Hindlimb muscle (tissue), 1 donor: ENCODE data around the gene TMEM120A. TPM values are rescaled to one million over a fixed set of nuclear protein-coding genes. Genes with fewer than 3 reads are reported as not detected.
A peak's percentile ranks its signal among the peaks of the same experiment; 100 is the strongest.

Experiments used
- DNase-seq: peaks from one replicate; pipeline ENCODE4 v3.0.0-alpha.2; 2013
- polyA plus RNA-seq: library from polyadenylated mRNA; unstranded; fragments of 120-200 nt; gene quantifications from one replicate; pipeline ENCODE4 v1.2.1, GENCODE V29; 2013; ENCODE audit not compliant: insufficient read length

Gene TMEM120A
- polyA plus RNA-seq, 1 donor = 46.9 TPM

DNA sequence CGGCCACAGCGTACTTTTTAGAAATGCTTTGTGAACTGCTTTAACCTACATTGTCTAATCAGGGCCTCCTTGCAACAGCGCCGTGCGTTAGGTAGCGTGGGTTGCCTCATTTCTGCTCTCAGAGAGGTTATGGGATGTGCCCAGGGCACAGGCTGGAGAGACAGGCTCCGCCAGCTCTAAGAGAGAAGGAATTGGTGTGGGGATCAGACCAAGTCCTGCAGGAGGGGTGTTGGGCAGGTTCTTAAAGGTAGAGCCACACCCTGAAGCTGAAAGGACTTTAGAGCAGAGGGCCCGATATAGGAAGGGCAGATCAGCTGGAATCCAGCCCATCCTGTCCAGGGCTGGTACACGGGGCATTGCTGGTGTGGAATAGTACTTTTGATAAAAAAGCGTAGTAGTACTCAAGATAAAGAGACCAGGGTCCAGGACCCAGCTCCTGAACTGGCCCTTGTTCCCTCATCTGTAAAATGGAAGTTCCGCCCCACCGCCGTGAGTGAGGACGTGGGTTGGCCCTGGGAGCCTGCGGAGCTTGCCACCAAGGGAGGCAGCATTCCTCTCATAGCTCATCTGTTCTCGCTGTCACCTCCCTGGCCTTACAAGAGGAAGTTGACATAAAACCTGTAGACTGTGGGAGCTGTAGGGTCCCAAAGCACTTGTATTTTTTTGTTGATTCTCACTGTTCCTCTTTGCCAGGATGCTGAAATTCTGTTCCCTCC is 37.2 kb downstream of the TMEM120A start:
- DNase-seq = no peak

- peak; percentile 40 for DNase-seq
Measured at GRCh38 chr7:75955331-75955955, 39.0 kb downstream of the TMEM120A start.

DNA sequence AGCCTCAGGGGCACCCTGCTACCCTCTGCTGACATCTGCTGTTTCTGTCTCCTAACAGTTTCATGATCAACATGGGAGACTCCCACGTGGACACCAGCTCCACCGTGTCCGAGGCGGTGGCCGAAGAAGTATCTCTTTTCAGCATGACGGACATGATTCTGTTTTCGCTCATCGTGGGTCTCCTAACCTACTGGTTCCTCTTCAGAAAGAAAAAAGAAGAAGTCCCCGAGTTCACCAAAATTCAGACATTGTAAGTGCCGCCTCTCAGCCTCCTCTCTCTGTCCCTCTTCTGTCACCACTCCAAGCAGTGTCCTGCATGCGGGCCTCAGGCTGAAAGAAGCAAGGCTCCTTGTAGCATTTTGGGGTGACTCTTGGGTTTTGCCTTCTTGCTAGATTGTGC is 40.5 kb downstream of the TMEM120A start:
- no peak for DNase-seq

DNA sequence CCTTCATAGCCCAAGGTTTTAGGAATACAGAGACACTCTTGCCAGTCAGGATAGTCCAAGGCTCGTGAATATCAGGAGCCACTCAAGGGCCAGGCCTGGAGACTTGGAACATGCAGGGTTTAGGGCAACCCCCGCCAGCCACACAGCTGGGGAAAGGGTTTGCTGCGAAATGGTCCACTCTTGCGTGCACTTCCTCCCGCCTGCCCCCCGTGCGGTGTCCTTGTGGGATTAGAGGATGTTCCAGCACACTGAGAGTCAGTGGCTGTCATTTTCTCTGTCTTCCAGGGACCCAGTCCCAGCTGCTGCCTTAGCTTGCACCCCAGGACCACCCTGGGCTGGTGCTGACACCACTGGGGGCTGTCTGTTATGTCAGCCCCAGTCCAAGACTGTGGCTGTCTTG is 41.0 kb downstream of the TMEM120A start:
- no peak for DNase-seq

- no peak for DNase-seq
Measured at GRCh38 chr7:75951506-75951905, 42.9 kb downstream of the TMEM120A start.

- DNase-seq = no peak
Measured at GRCh38 chr7:75950111-75950681, 44.2 kb downstream of the TMEM120A start.

DNA sequence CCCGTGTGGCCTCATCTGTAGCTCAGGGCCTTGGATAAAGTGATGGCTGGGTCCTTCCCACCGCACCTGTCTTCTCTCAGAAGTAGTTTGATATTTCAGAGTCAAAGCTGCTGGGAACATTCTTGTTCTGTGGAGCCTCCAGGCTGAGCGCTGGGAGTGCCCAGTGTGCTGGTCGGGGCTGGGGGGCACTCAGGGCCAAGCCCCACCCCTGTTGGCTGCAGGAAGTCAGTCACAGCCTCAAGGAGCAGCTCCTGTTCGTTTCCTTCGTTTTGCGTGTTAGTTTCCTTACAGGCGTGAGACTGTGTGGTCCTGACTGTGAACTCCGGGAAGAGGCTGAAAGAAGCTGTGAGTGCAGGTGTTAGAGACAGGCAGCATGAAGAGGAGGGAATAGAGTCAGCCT is 46.2 kb downstream of the TMEM120A start:
- DNase-seq = no peak

- DNase-seq = no peak
Measured at GRCh38 chr7:75946207-75946855, 48.1 kb downstream of the TMEM120A start.

- DNase-seq = no peak
Measured at GRCh38 chr7:75945297-75946168, 48.9 kb downstream of the TMEM120A start.

- DNase-seq = no peak
Measured at GRCh38 chr7:75944507-75944906, 49.9 kb downstream of the TMEM120A start.

DNA sequence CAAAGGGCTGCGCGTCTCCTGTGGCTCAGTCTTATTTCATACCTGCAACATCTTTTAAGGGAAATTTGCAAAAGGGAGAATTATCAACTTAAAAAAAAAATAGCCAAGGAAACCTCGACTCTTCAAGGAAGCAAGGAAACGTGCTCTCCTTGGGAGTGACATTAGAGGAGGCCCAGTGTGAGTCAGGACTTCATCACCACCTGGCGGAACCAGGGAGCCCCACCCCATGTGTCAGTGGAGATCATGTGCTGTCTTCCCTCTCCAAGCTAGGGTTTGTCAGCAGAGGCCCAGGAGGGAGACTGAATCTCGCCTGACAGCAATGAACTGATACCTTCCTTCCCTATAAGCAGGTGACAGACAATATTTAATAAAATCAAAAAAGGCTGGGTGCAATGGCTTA is 50.5 kb downstream of the TMEM120A start:
- DNase-seq = no peak

GRCh38 chr7:75938921-75939320 is 55.5 kb downstream of the TMEM120A start:
- no peak for DNase-seq

DNA sequence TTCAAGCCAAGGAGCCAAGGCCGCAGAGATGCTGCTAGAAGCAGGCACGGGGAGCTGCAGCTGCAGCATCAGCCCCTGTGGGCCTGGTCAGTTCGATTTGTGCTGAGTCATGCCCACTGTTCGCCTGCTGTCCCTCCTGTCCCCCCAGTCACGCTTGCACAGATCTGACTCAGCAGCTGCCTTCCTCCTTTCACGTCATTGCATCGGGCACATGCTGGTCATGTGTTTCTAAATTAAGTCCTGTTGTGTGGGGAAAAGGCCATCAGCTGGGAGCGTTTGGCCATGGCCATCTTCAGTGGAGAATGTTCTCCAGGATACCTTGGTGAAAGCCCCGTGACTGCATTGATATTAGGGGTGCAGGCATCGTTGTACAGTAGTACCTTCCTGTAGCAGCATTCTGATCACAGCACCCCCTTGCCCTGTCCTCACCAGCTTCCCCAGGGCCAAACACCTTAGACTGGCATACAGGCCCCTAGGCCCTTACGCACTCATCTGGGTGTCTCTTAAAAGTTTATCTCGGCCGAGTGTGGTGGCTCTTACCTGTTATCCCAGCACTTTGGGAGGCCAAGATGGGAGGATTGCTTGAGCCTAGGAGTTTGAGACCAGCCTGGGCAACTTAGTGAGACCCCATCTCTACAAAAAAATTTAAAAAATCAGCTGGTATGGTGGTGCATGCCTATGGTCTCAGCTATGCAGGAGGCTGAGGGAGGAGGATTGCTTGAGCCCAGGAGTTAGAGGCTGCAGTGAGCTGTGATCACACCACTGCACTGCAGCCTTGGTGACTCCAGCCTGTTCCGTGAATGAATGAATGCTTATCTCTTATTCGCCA is 56.2 kb downstream of the TMEM120A start:
- DNase-seq = no peak

Other genes with a start within 250 kb of the TMEM120A start
- gene CCL26, start 222.4 kb downstream of the TMEM120A start, polyA plus RNA-seq = 1.6 TPM
- gene CCL24, start 180.8 kb downstream of the TMEM120A start, polyA plus RNA-seq = not detected
- 20.7 TPM for gene RHBDD2, start 115.6 kb downstream of the TMEM120A start, polyA plus RNA-seq
- gene POR, start 79.4 kb downstream of the TMEM120A start, polyA plus RNA-seq = 40.5 TPM
- gene STYXL1, start 53.4 kb upstream of the TMEM120A start, polyA plus RNA-seq = 26.7 TPM
- 264 TPM for gene MDH2, start 53.5 kb upstream of the TMEM120A start, polyA plus RNA-seq
- gene SRRM3, start 207.3 kb upstream of the TMEM120A start, polyA plus RNA-seq = 0.62 TPM